Fibroblast of peridontal ligament (primary cell): ENCODE measurements around the gene VAMP2.

Source experiments
- DNase-seq: peaks from one replicate; pipeline ENCODE4 v3.0.0-alpha.2; 2010; ENCODE audit errors: extremely low read depth

The VAMP2 gene

DNA sequence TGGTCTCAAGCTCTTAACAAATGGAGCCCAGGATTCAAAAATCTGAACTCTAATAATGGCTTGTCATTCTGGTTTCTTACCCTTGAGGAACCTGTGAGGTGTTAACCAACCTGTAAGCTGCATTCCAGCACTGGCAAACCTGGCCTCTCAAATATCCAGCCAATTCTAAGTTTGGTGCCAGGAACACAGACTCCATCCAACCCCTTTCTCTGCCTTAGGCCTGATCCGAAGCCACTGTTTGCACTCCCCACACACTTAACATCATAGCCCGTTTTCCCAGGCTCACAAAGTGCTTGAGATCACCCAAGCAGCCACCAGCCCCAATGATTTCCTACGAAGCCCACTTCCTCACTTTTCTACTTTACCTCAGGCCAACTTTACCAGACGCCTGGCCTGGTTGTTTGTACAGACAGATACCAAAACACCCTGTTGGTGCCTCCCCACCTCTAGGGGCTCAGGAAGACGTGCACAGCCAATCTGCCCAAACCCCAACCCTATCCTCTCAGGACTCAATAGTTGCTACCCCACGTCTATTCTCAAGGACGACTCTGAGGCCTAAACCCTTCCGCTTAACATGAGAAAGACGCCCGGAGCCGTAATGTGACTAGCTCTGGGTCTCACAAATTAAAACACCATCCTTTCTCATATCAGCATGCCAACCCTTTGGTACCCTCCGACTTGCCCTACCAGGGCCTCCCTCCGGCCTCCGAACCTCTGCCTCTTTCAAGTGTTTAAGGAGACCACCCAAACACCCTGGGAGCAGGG is 7.3 kb downstream of the VAMP2 start:
- peak; percentile 40 for DNase-seq

- DNase-seq: peak; percentile 24
Measured at GRCh38 chr17:8154608-8155155, 8.1 kb downstream of the VAMP2 start.

- peak; percentile 99 for DNase-seq
Measured at GRCh38 chr17:8153957-8154607, 8.7 kb downstream of the VAMP2 start.

DNA sequence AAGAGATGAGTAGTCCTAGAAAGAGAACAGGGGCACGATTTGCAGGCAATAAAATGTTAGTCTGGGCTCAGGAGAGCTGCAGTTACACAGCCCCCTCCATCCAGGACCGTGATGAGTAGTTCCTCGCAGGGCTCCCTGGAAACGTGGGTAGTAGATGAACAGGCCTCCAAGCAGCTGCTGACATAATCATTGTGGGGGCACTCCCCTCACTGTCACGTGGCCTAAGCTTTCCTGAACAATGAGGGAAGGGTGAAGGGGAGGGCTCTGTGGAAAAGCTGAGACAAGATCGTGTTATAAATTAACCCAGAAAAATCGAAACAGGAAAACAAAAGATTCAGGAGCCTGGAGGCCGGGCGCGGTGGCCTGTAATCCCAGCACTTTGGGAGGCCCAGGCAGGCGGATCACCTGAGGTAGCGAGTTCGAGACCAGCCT is 9.2 kb downstream of the VAMP2 start:
- peak; percentile 95 for DNase-seq

- DNase-seq: no peak
Measured at GRCh38 chr17:8153031-8153451, 9.7 kb downstream of the VAMP2 start.

- peak; percentile 87 for DNase-seq
Measured at GRCh38 chr17:8152112-8152775, 10.5 kb downstream of the VAMP2 start, which contains the start of gene PER1. Gene PER1, minus strand, starts transcription at chr17:8152404. Its CDS starts 1,698 bp downstream, at chr17:8150706.

GRCh38 chr17:8151641-8152111 is 11.1 kb downstream of the VAMP2 start:
- peak; percentile 83 for DNase-seq

- peak; percentile 85 for DNase-seq
Measured at GRCh38 chr17:8151120-8151640, 11.6 kb downstream of the VAMP2 start.

GRCh38 chr17:8150194-8151119 is 12.3 kb downstream of the VAMP2 start:
- DNase-seq: no peak

- no peak for DNase-seq
Measured at GRCh38 chr17:8149419-8150193, 13.1 kb downstream of the VAMP2 start.

GRCh38 chr17:8148560-8148959 is 14.2 kb downstream of the VAMP2 start:
- DNase-seq: no peak

GRCh38 chr17:8147805-8148404 is 14.8 kb downstream of the VAMP2 start:
- DNase-seq: no peak

GRCh38 chr17:8147141-8147804 is 15.5 kb downstream of the VAMP2 start:
- no peak for DNase-seq

DNA sequence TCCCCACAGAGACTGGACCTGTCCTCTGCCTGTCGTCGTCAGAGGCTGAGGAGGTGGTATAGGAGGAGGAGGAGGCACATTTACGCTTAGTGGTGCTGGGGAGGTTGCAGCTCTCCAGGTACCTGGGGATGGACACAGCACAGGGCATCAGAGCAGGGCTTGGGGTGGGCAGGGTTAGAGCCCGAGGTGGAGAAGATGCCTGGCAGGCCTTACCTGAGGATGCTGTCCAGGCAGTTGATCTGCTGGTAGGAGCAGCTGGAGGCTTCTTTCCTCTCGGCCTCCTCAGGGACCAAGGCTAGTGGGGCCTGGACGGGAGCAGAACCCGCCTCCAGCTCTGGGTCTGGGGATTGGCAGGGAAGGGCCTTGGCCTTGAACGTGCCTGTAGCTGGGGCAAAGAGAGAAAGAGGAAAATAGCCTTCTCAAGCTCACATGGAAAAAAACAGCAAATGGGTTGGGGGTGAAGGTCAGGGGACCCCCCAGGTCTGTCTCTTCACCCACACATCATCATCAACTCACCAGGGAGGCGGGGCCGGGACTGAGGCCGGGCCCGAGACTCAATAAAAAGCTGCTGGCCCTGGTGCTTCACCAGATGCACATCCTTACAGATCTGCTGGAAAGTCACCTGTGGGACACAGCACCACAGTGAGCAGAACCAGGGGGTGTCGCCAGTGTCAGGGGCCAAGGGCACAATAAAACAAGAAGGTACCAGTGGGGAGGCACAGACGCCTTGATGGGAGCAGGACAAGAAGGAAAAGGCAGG is 16.2 kb downstream of the VAMP2 start:
- DNase-seq: no peak

GRCh38 chr17:8145811-8146210 is 16.9 kb downstream of the VAMP2 start:
- DNase-seq: no peak

- DNase-seq: no peak
Measured at GRCh38 chr17:8144401-8145231, 18.1 kb downstream of the VAMP2 start.
